Panc1 (cell line): ENCODE data around the gene PLIN5. TPM values are rescaled to one million over a fixed set of nuclear protein-coding genes. Genes with fewer than 3 reads are reported as not detected.

Experiments
- ATAC-seq: fragments of 200-7000 bp; cut with Tn5 transposase; 2 replicates; pipeline ENCODE4 v1.9.1; 2020; ENCODE audit warnings: mild to moderate bottlenecking, moderate library complexity
- BruUV-seq: library from RNA; stranded (reverse); fragments of 400-500 nt; replicated peaks from 2 replicates; lab custom pipeline; 2021; lab: Mats Ljungman, UMichigan
- CTCF ChIA-PET: fragments of 300-600 bp; sonication (Branson Sonifier 250); formaldehyde crosslinking; loops from one replicate; lab custom pipeline; 2022; ENCODE audit warnings: antibody characterized with exemption; lab: Charles Lee
- POLR2A ChIA-PET: fragments of 300-600 bp; sonication (Branson Sonifier 250); formaldehyde crosslinking; loops from one replicate; lab custom pipeline; 2022; ENCODE audit warnings: antibody characterized with exemption; lab: Charles Lee
- DNase-seq: peaks from one replicate; pipeline ENCODE4 v3.0.0-alpha.2; 2010; ENCODE audit warnings: low read depth, low spot score
- H3K27ac ChIP-seq: 2 replicates; pipeline ENCODE4 v1.5.1; 2011; ENCODE audit warnings: mild to moderate bottlenecking, low read length, inconsistent platforms
- H3K27me3 ChIP-seq: fragments of 200-500 bp; sonication (Bioruptor generic); 2 replicates; pipeline ENCODE4 v1.6.0; 2014; ENCODE audit warnings: low read length, inconsistent platforms; ENCODE audit not compliant: control insufficient read depth, insufficient read depth
- H3K36me3 ChIP-seq: fragments of 200-500 bp; sonication (Bioruptor generic); 2 replicates; pipeline ENCODE4 v1.5.1; 2014; ENCODE audit warnings: inconsistent platforms, mild to moderate bottlenecking, low read length, moderate library complexity; ENCODE audit not compliant: control insufficient read depth, insufficient read depth
- H3K4me1 ChIP-seq: 2 replicates; pipeline ENCODE4 v1.5.1; 2011; ENCODE audit warnings: inconsistent platforms, mild to moderate bottlenecking, low read length, moderate library complexity; ENCODE audit not compliant: control insufficient read depth, insufficient read depth
- H3K4me3 ChIP-seq, 2 experiments: 2 replicates each; pipeline ENCODE4 v1.5.1; 2011 to 2012; ENCODE audit warnings: low read depth in 2 of 2, low read length in 2 of 2, mild to moderate bottlenecking in 2 of 2, inconsistent platforms in 1 of 2, moderate library complexity in 1 of 2
- H3K9me3 ChIP-seq: fragments of 200-500 bp; sonication (Bioruptor generic); 2 replicates; pipeline ENCODE4 v1.5.1; 2014; ENCODE audit warnings: low read depth, mild to moderate bottlenecking, inconsistent platforms, low read length, moderate library complexity; ENCODE audit not compliant: control insufficient read depth, insufficient read depth
- POLR2AphosphoS5 ChIP-seq: IDR thresholded peaks from 2 replicates; pipeline ENCODE4 v1.6.1; 2012; ENCODE audit warnings: mild to moderate bottlenecking, low read depth, low read length, moderate library complexity
- SIN3A ChIP-seq: IDR thresholded peaks from 2 replicates; pipeline ENCODE4 v1.6.1; 2012; ENCODE audit warnings: low read depth, mild to moderate bottlenecking, low read length, moderate library complexity, borderline replicate concordance; ENCODE audit not compliant: insufficient read depth
- TCF7L2 ChIP-seq: IDR thresholded peaks from 2 replicates; pipeline ENCODE4 v1.6.1; 2011; ENCODE audit warnings: mild to moderate bottlenecking, low read depth, low read length, inconsistent platforms
- in situ Hi-C: cut with HindIII; loops from 2 replicates; pipeline ENCODE4 v1.10.0; 2016; ENCODE audit warnings: low sequenced_read_pairs, low pct_unique_long_range_greater_than_20kb
- intact Hi-C: fragments of 100-400 bp; cut with micrococcal nuclease; formaldehyde crosslinking; loops from one replicate; pipeline ENCODE4 v1.10.0; 2022; ENCODE audit not compliant: unreplicated experiment
- total RNA-seq: library from RNA; stranded (reverse); gene quantifications from one replicate; pipeline ENCODE4 v1.2.1, GENCODE V29; 2021; ENCODE audit not compliant: unreplicated experiment
- TF ChIP-seq, protein P1 (sequence below), 2 experiments: IDR thresholded peaks; 2 replicates each; pipeline ENCODE4 v1.6.1; 2011 to 2012; ENCODE audit warnings: low read depth in 2 of 2, control low read depth in 1 of 2, low read length in 1 of 2, mild to moderate bottlenecking in 1 of 2, moderate library complexity in 1 of 2; ENCODE audit not compliant: insufficient read depth in 1 of 2
- TF ChIP-seq, protein P2 (sequence below): fragments of 450-650 bp; IDR thresholded peaks from 2 replicates; pipeline ENCODE4 v1.5.1; 2017; ENCODE audit warnings: mild to moderate bottlenecking

PLIN5 gene
- total RNA-seq, 1 experiment from 2014 or later: 0.64 TPM

DNA sequence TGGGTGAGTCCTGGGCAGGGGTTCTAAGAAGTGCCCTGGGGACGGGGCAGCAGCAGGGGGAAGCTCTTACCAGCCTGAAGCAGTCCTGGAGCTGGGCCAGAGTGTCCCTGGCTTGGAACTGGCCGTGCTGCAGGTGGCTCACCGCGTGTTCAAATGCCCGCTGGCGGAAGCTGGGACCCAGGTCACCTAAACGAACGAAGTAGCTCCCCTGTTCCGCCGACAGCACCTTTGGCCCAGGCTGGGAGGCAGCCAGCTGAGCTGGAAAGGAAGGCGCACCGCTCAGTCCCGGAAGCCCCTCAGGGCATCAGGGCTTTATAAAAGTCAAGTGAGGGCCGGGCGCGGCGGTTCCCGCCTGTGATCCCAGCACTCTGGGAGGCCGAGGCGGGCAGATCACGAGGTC lies 26.3 kb downstream of the PLIN5 start:
- in situ Hi-C loops (no loop called here), intact Hi-C loops (no loop called here)
- Histone ChIP-seq H3K27ac (no peak overlapping the region), H3K27me3 (no peaks in the 10 kb centered on the region), H3K9me3 (no peaks in the 10 kb centered on the region), H3K36me3 (no peaks in the 10 kb centered on the region), H3K4me3 (no peak overlapping the region), H3K4me1 (no peaks in the 10 kb centered on the region)
- CTCF ChIA-PET: no interaction called here
- no peak for ATAC-seq
- DNase-seq: no peak
- POLR2A ChIA-PET: no interaction called here
- TF ChIP-seq, protein P1, sequence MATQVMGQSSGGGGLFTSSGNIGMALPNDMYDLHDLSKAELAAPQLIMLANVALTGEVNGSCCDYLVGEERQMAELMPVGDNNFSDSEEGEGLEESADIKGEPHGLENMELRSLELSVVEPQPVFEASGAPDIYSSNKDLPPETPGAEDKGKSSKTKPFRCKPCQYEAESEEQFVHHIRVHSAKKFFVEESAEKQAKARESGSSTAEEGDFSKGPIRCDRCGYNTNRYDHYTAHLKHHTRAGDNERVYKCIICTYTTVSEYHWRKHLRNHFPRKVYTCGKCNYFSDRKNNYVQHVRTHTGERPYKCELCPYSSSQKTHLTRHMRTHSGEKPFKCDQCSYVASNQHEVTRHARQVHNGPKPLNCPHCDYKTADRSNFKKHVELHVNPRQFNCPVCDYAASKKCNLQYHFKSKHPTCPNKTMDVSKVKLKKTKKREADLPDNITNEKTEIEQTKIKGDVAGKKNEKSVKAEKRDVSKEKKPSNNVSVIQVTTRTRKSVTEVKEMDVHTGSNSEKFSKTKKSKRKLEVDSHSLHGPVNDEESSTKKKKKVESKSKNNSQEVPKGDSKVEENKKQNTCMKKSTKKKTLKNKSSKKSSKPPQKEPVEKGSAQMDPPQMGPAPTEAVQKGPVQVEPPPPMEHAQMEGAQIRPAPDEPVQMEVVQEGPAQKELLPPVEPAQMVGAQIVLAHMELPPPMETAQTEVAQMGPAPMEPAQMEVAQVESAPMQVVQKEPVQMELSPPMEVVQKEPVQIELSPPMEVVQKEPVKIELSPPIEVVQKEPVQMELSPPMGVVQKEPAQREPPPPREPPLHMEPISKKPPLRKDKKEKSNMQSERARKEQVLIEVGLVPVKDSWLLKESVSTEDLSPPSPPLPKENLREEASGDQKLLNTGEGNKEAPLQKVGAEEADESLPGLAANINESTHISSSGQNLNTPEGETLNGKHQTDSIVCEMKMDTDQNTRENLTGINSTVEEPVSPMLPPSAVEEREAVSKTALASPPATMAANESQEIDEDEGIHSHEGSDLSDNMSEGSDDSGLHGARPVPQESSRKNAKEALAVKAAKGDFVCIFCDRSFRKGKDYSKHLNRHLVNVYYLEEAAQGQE (IDR thresholded peaks at IDR 0.05; ENCODE audit: insufficient read depth in 1 of 2, low read depth in 2 of 2, low read length in 1 of 2): no peak
- TF ChIP-seq POLR2AphosphoS5 (no peak), TCF7L2 (no peak), SIN3A (no peak)
- TF ChIP-seq, protein P2, sequence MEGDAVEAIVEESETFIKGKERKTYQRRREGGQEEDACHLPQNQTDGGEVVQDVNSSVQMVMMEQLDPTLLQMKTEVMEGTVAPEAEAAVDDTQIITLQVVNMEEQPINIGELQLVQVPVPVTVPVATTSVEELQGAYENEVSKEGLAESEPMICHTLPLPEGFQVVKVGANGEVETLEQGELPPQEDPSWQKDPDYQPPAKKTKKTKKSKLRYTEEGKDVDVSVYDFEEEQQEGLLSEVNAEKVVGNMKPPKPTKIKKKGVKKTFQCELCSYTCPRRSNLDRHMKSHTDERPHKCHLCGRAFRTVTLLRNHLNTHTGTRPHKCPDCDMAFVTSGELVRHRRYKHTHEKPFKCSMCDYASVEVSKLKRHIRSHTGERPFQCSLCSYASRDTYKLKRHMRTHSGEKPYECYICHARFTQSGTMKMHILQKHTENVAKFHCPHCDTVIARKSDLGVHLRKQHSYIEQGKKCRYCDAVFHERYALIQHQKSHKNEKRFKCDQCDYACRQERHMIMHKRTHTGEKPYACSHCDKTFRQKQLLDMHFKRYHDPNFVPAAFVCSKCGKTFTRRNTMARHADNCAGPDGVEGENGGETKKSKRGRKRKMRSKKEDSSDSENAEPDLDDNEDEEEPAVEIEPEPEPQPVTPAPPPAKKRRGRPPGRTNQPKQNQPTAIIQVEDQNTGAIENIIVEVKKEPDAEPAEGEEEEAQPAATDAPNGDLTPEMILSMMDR: no peak
- no TSS peak for BruUV-seq

DNA sequence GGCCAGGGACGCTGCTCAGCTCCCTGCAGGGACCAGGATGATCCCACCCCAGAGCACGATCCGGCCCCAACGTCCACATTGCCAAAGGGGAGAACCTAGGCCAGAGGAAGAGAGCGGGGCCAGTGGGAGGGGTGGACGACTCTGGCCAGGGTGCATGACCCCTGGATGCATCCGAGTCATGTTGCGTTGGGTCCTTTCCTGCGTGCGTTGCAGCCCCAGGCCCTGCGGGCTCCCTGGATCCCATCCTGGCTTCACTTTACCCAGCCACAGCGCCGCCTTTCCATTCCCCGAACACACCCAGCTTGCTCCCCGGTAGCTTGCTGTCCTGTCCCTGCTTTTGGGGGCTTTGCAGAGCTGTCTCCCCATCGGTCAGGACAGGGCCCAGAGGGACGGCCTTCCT lies 27.2 kb downstream of the PLIN5 start:
- in situ Hi-C loops (no loop called here), intact Hi-C loops (no loop called here)
- no peak overlapping the region for H3K4me3 ChIP-seq
- DNase-seq (no peak), ATAC-seq (no peak)
- ChIA-PET POLR2A (interaction anchor here (0.6 kb wide), 1 partner anchor 37 kb away, joined by 5 read pairs; no protein-coding TSS in a partner anchor), CTCF (interaction anchor here (0.7 kb wide), 1 partner anchor 18 kb away, joined by 3 read pairs; no protein-coding TSS in a partner anchor)
- H3K36me3 ChIP-seq: no peaks in the 10 kb centered on the region
- BruUV-seq: no TSS peak
- H3K27ac ChIP-seq: no peak overlapping the region
- no peaks in the 10 kb centered on the region for H3K9me3 ChIP-seq
- H3K4me1 ChIP-seq: no peaks in the 10 kb centered on the region
- 0 out of 2 replicates have a peak, but pooled peaks have one; percentile 30 for TF ChIP-seq POLR2AphosphoS5
- TF ChIP-seq, protein P2: no peak
- H3K27me3 ChIP-seq: no peaks in the 10 kb centered on the region
